ENCODE data around the gene SPRYD7. TPM values are rescaled to one million over a fixed set of nuclear protein-coding genes. Genes with fewer than 3 reads are reported as not detected.

SPRYD7 gene
- total RNA-seq, 1 donor from 2014 or later: 10.0 TPM

DNA sequence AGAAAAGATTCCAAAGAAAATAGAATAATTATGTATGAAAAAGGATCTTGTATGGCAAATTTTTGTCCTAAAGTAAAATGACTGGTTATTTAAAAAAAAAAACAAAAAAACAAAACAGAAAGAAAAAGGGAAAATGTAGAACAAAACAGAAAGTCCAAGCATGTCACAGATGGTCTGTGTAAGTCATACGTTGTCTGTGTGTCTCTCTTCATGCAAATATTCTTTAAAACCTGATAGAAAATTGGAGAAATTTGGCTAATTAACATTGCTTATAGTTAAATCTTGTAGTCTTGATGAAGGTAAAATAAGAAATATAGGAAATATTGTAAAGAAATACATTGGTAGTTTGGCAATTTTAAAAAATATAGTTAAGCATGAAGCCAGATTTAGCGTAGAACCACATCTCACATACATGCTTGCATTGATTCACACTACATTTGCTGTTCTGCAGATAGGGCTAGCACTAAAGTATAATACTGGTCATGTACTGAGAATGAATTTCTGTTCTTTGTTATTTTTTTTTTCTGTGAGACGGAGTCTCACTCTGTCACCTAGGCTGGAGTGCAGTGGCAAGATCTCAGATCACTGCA lies 58.4 kb downstream of the SPRYD7 start:
- no peak for ATAC-seq (ENCODE audit: poor library complexity)
- no peak for DNase-seq
- intact Hi-C loops (cut with DNase I): no loop called here

DNA sequence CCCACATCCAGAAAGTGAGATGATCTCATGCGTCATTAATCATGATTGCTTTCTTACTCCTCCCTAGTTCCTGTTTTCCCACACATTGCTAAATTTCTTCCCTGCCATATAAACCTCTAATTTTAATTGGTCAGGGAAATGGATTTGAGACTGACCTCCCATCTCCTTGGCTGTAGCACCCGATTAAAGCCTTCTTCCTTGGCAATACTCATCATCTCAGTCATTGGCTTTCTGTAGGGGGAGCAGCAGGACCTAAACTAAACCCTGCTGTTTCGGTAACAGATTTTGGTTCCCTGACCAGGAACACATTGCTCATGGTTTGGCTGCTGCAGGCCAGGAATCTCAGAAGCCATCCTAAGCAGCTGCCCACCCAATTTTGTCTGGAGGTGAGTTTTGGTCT lies 61.7 kb downstream of the SPRYD7 start:
- DNase-seq: no peak
- no peak for ATAC-seq (ENCODE audit: poor library complexity)
- intact Hi-C loops (cut with DNase I): no loop called here

DNA sequence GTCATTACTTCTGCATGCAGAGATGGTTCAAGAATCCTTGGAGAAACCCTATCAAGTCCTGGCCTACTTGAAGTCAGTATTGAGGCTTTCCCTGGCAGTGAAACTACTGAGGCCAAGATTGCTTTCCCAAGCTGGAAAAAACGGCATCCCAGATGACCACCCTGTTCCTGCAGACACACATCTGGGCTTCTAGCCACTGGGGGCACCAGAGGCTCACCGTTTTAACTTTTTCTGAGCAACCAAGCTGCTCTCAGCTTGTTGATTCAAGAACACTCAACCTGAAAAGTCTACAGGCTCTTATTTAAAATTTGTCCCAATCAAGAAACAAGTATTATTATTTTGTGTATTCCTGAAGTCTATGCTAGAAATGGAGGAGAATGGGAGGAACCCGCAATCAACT lies 66.6 kb downstream of the SPRYD7 start:
- DNase-seq (no peak), ATAC-seq (ENCODE audit: poor library complexity) (no peak)
- intact Hi-C loops (cut with DNase I): no loop called here

DNA sequence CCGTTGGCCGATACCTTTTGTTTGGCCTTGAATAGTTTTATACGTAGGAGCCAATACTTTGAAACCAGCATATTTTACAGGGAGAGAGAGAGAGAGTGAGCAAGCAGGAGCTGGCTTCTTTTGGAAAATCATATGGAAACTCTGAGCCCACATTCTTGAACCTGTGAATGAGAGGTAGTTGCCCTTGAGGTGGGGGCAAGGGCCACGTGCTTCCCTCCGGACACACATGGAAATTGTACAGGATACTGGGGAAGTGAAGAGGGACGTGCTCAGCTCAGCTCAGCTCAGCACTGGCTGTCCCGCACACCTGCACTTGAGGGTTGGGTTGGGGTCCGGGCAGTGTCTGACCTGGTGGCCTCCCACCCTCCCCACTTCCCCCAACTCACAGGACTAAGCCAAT lies 68.3 kb downstream of the SPRYD7 start:
- intact Hi-C loops (cut with DNase I): no loop called here
- ATAC-seq (ENCODE audit: poor library complexity) (no peak), DNase-seq (no peak)

DNA sequence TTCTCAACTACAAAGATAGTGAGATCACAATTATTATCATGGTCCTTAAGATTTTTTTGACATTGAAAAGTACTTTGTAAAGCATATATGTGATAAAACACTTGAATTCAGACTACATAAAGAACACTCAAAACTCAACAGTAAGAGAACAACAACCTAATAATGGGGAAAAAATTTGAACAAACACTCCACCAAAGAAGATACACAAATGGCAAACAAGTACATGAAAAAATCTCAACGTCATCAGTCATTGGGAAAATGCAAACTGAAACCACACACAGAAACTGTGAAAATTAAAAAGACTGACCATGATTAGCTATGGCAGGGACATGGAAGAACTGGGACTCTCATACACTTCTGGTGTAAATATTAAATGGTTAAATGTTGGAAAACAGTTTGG lies 70.9 kb downstream of the SPRYD7 start:
- DNase-seq (no peak), ATAC-seq (ENCODE audit: poor library complexity) (no peak)
- intact Hi-C loops (cut with DNase I): no loop called here

DNA sequence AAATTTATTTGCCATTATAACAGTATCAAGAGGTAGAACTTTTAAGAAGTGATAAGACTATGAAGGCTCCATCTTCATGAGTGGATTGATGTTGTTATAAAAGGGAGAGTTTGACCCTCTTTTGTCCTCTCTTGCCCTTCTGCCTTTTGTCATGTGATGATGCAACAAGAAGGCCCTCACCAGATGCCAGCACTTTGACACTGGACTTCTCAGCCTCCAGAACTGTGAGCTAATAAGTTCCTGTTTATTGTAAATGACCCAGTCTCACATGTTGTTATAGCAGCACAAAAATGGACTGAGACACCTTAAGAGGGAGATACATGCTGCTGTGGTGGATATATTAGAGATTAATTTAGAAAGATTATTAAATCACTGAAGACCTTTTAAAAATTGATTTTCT lies 71.6 kb downstream of the SPRYD7 start:
- intact Hi-C loops (cut with DNase I): no loop called here
- ATAC-seq (ENCODE audit: poor library complexity) (no peak), DNase-seq (no peak)

Other genes with a start within 250 kb of the SPRYD7 start
- 5.5 TPM for gene EBPL, start 244.9 kb downstream of the SPRYD7 start, total RNA-seq
- gene KPNA3, start 143.7 kb downstream of the SPRYD7 start, total RNA-seq: 58.7 TPM
- 22.3 TPM for gene TRIM13, start 60.7 kb upstream of the SPRYD7 start, total RNA-seq
- 0.32 TPM for gene KCNRG, start 79.1 kb upstream of the SPRYD7 start, total RNA-seq